H1 (cell line): Measurements from ENCODE around the gene MYLK4. TPM values are rescaled to one million over a fixed set of nuclear protein-coding genes. Genes with fewer than 3 reads are reported as not detected.

Experiments used
- CTCF ChIA-PET: fragments of 300-600 bp; sonication (Branson Sonifier 250); formaldehyde crosslinking; loops from one replicate; lab custom pipeline; 2021; ENCODE audit not compliant: partially characterized antibody; lab: Charles Lee
- POLR2A ChIA-PET: fragments of 300-600 bp; sonication (Branson Sonifier 250); formaldehyde crosslinking; loops from one replicate; lab custom pipeline; 2021; ENCODE audit warnings: inconsistent platforms; ENCODE audit not compliant: partially characterized antibody; lab: Charles Lee
- DNase-seq, 2 experiments: peaks; one replicate each; pipeline versions ENCODE4 v3.0.0 to v3.0.0-alpha.2; 2010 to 2022; ENCODE audit warnings: low spot score in 2 of 2, low read depth in 1 of 2, mixed read lengths in 1 of 2
- FAIRE-seq: peaks from 2 replicates; lab custom pipeline; 2011; peaks lifted over from hg19 to GRCh38; lab: Jason Lieb, UNC
- H2AFZ ChIP-seq: 2 replicates; pipeline ENCODE4 v1.8.1; 2012; ENCODE audit warnings: low read length, inconsistent platforms
- H2AK5ac ChIP-seq: 2 replicates; pipeline ENCODE4 v1.6.1; 2013; ENCODE audit warnings: low read depth, low read length
- H2BK120ac ChIP-seq: replicated peaks from 2 replicates; pipeline ENCODE3; 2013; ENCODE audit warnings: low read depth, low read length, inconsistent platforms
- H2BK12ac ChIP-seq: 2 replicates; pipeline ENCODE4 v1.6.1; 2013; ENCODE audit warnings: low read depth, low read length
- H2BK15ac ChIP-seq: 2 replicates; pipeline ENCODE4 v1.6.1; 2013; ENCODE audit warnings: low read length
- H2BK20ac ChIP-seq: 2 replicates; pipeline ENCODE4 v1.6.1; 2013; ENCODE audit warnings: low read length
- H2BK5ac ChIP-seq: 2 replicates; pipeline ENCODE4 v1.6.1; 2013; ENCODE audit warnings: low read depth, low read length
- H3K14ac ChIP-seq: 2 replicates; pipeline ENCODE4 v1.6.1; 2013; ENCODE audit warnings: inconsistent platforms; ENCODE audit not compliant: insufficient read length
- H3K18ac ChIP-seq: 2 replicates; pipeline ENCODE4 v1.6.1; 2013; ENCODE audit warnings: low read length; ENCODE audit errors: extremely low read depth
- H3K23ac ChIP-seq: 2 replicates; pipeline ENCODE4 v1.6.1; 2013; ENCODE audit warnings: inconsistent platforms; ENCODE audit not compliant: insufficient read length
- H3K23me2 ChIP-seq: 2 replicates; pipeline ENCODE4 v1.6.1; 2013; ENCODE audit warnings: low read depth, low read length
- H3K27ac ChIP-seq: 2 replicates; pipeline ENCODE4 v1.6.1; 2011; ENCODE audit warnings: low read depth, low read length, inconsistent platforms
- H3K27me3 ChIP-seq, 4 experiments: replicated peaks in 1 of 4; 1 replicate in 1 of 4; 2 replicates in 3 of 4; pipeline versions ENCODE4 v1.6.1 to v1.8.1; 2011 to 2013; ENCODE audit warnings: low read length in 3 of 4, mild to moderate bottlenecking in 3 of 4, inconsistent platforms in 2 of 4, mixed read lengths in 2 of 4, moderate library complexity in 1 of 4; ENCODE audit not compliant: control insufficient read depth in 3 of 4, insufficient read depth in 3 of 4; ENCODE audit errors: extremely low read depth in 1 of 4
- H3K36me3 ChIP-seq, 4 experiments: 2 replicates each; pipeline versions ENCODE4 v1.6.1 to v1.8.1; 2011 to 2013; ENCODE audit warnings: mild to moderate bottlenecking in 4 of 4, low read length in 3 of 4, moderate library complexity in 2 of 4, control low read depth in 1 of 4, inconsistent platforms in 1 of 4; ENCODE audit not compliant: insufficient read depth in 4 of 4, control insufficient read depth in 2 of 4
- H3K4ac ChIP-seq: replicated peaks from 2 replicates; pipeline ENCODE3; 2013; ENCODE audit warnings: low read length, low read depth, mixed read lengths, inconsistent platforms; ENCODE audit not compliant: insufficient read length
- H3K4me1 ChIP-seq, 4 experiments: replicated peaks in 1 of 4; 1 replicate in 1 of 4; 2 replicates in 3 of 4; pipeline versions ENCODE4 v1.6.1 to v1.8.1; 2011 to 2013; ENCODE audit warnings: low read length in 3 of 4, inconsistent platforms in 2 of 4, mixed read lengths in 1 of 4; ENCODE audit not compliant: insufficient read depth in 4 of 4, control insufficient read depth in 3 of 4
- H3K4me2 ChIP-seq, 2 experiments: 2 replicates each; pipeline versions ENCODE4 v1.6.1 to v1.8.1; 2011 to 2013; ENCODE audit warnings: low read depth in 2 of 2, low read length in 2 of 2, control low read depth in 1 of 2, inconsistent platforms in 1 of 2, mild to moderate bottlenecking in 1 of 2; ENCODE audit not compliant: insufficient read depth in 1 of 2
- H3K4me3 ChIP-seq, 4 experiments: fragments of 200-600, 300-600 bp in 1 of 4; sonication (generic), shearing (Covaris generic), sonication (Bioruptor Twin) in 1 of 4; 2 replicates each; pipeline versions ENCODE4 v1.5.1 to v1.8.1; 2011 to 2016; ENCODE audit warnings: low read length in 4 of 4, low read depth in 3 of 4, control low read depth in 2 of 4, inconsistent platforms in 2 of 4, mild to moderate bottlenecking in 2 of 4, mixed read lengths in 1 of 4, moderate library complexity in 1 of 4; ENCODE audit not compliant: insufficient read depth in 2 of 4; ENCODE audit errors: extremely low read depth in 1 of 4
- H3K56ac ChIP-seq: replicated peaks from 2 replicates; pipeline ENCODE3; 2013; ENCODE audit warnings: low read depth, mild to moderate bottlenecking, mixed read lengths, low read length, inconsistent platforms; ENCODE audit not compliant: insufficient read length
- H3K79me1 ChIP-seq: 2 replicates; pipeline ENCODE4 v1.6.1; 2013; ENCODE audit warnings: low read depth, low read length, control low read depth
- H3K79me2 ChIP-seq, 2 experiments: 2 replicates each; pipeline versions ENCODE4 v1.6.1 to v1.8.1; 2012 to 2013; ENCODE audit warnings: low read length in 2 of 2, mild to moderate bottlenecking in 2 of 2, inconsistent platforms in 1 of 2; ENCODE audit not compliant: insufficient read depth in 2 of 2, control insufficient read depth in 1 of 2
- H3K9ac ChIP-seq, 4 experiments: replicated peaks in 1 of 4; 1 replicate in 1 of 4; 2 replicates in 3 of 4; pipeline versions ENCODE4 v1.6.1 to v1.8.1; 2011 to 2013; ENCODE audit warnings: low read depth in 3 of 4, low read length in 3 of 4, control low read depth in 2 of 4, mild to moderate bottlenecking in 2 of 4, moderate library complexity in 2 of 4, inconsistent platforms in 1 of 4; ENCODE audit errors: extremely low read depth in 1 of 4
- H3K9me3 ChIP-seq, 2 experiments: 2 replicates each; pipeline versions ENCODE4 v1.6.1 to v1.8.1; 2012 to 2013; ENCODE audit warnings: mild to moderate bottlenecking in 2 of 2, moderate library complexity in 2 of 2, control low read depth in 1 of 2, inconsistent platforms in 1 of 2, low read depth in 1 of 2, low read length in 1 of 2, mixed read lengths in 1 of 2; ENCODE audit not compliant: insufficient read depth in 2 of 2
- H4K20me1 ChIP-seq, 2 experiments: replicated peaks in 1 of 2; 2 replicates each; pipeline versions ENCODE3 to v1.8.1; 2011 to 2013; ENCODE audit warnings: inconsistent platforms in 2 of 2, low read length in 2 of 2, mild to moderate bottlenecking in 1 of 2; ENCODE audit not compliant: insufficient read depth in 2 of 2, control insufficient read depth in 1 of 2
- H4K5ac ChIP-seq: 2 replicates; pipeline ENCODE4 v1.6.1; 2013; ENCODE audit warnings: low read length, low read depth, mixed read lengths, inconsistent platforms; ENCODE audit not compliant: insufficient read length
- H4K8ac ChIP-seq: 2 replicates; pipeline ENCODE4 v1.8.0; 2013; ENCODE audit warnings: mild to moderate bottlenecking, moderate library complexity, low read length, inconsistent platforms; ENCODE audit not compliant: insufficient read depth; ENCODE audit errors: extremely low read depth
- H4K91ac ChIP-seq: replicated peaks from 2 replicates; pipeline ENCODE3; 2013; ENCODE audit warnings: low read length, mixed read lengths, inconsistent platforms; ENCODE audit not compliant: insufficient read length
- ATF2 ChIP-seq: IDR thresholded peaks from 2 replicates; pipeline ENCODE4 v1.6.1; 2012; ENCODE audit warnings: low read length, inconsistent platforms
- BACH1 ChIP-seq: IDR thresholded peaks from 2 replicates; pipeline ENCODE4 v1.6.1; 2012; ENCODE audit warnings: low read length, improper control_type of control experiment
- GABPA ChIP-seq: IDR thresholded peaks from 2 replicates; pipeline ENCODE4 v1.6.1; 2011; ENCODE audit warnings: mild to moderate bottlenecking, low read length, moderate library complexity, borderline replicate concordance; ENCODE audit not compliant: insufficient read depth
- PHF8 ChIP-seq: fragments of 200-600 bp; sonication (generic); conservative IDR thresholded peaks from 2 replicates; pipeline ENCODE4 v1.7.1; 2012; ENCODE audit warnings: low read depth, mild to moderate bottlenecking, inconsistent platforms, low read length, moderate library complexity
- POLR2A ChIP-seq, 2 experiments: IDR thresholded peaks; 1 replicate in 1 of 2; 2 replicates in 1 of 2; pipeline ENCODE4 v1.6.1; 2011; ENCODE audit warnings: low read depth in 2 of 2, low read length in 2 of 2, mild to moderate bottlenecking in 2 of 2; ENCODE audit errors: control extremely low read depth in 1 of 2
- RBBP5 ChIP-seq: IDR thresholded peaks from 2 replicates; pipeline ENCODE4 v1.7.1; 2012; ENCODE audit warnings: low read depth, mild to moderate bottlenecking, inconsistent platforms, low read length, moderate library complexity, borderline replicate concordance
- SUZ12 ChIP-seq: fragments of 200-600 bp; sonication (generic); IDR thresholded peaks from 2 replicates; pipeline ENCODE4 v1.6.1; 2012; ENCODE audit warnings: mild to moderate bottlenecking, inconsistent platforms, low read length, moderate library complexity, mixed read lengths
- WGBS, 2 experiments: shearing (Covaris generic) in 1 of 2; methylation state at CpG; one replicate each; pipeline versions ENCODE4 v1.1.6 to v1.1.7; 2013 to 2015; ENCODE audit warnings: low lambda C conversion rate in 2 of 2, mixed read lengths in 2 of 2, inconsistent platforms in 1 of 2, low coverage in 1 of 2, missing lambda C conversion rate in 1 of 2; ENCODE audit not compliant: insufficient replicate concordance in 2 of 2, insufficient coverage in 1 of 2, insufficient read length in 1 of 2; ENCODE audit errors: extremely low coverage in 1 of 2, missing lambda C conversion rate in 1 of 2; 5-methylcytosine and 5-hydroxymethylcytosine counted together
- polyA plus RNA-seq, 7 experiments: library from polyadenylated mRNA; depleted of rRNA in 3 of 7; stranded (reverse) in 5 of 7; unstranded in 2 of 7; fragments of >200 nt in 5 of 7; fragments of 200-250 nt in 2 of 7; gene quantifications; 1 replicate in 5 of 7; 2 replicates in 1 of 7; 4 replicates in 1 of 7; pipeline versions ENCODE4 v1.2.1 to v1.2.3, GENCODE V29; 2011 to 2013; ENCODE audit warnings: missing spikeins in 2 of 7, mixed read lengths in 2 of 7
- total RNA-seq: library from RNA; stranded (reverse); fragmentation: NEBNext Ultra II Directional; extraction: Animal tissue kit (Norgen Biotek cat#: 25700); gene quantifications from 2 replicates; pipeline ENCODE4 v1.2.1, GENCODE V29; 2021

MYLK4 gene
- total and polyA plus RNA-seq, 2 of the 8 experiments (the other 6 are each of a cell fraction or from before 2014, with no cell fraction given) = 0.11 to 0.17 TPM

GRCh38 chr6:2795956-2796355 is 45.2 kb upstream of the MYLK4 start:
- Histone ChIP-seq H3K36me3 (no peaks in the 10 kb centered on the region), H3K9ac (no peak overlapping the region), H2BK15ac (no peak overlapping the region), H2BK12ac (no peak overlapping the region), H3K23ac (no peak overlapping the region), H4K8ac (no peak overlapping the region), H3K18ac (no peak overlapping the region), H3K4me2 (no peak overlapping the region), H4K20me1 (no peaks in the 10 kb centered on the region), H3K14ac (no peak overlapping the region), H3K4ac (no peak overlapping the region), H3K23me2 (no peaks in the 10 kb centered on the region), H3K56ac (no peak overlapping the region), H3K4me1 (peaks cover 0 to 2% (median 0%) of the 10 kb centered on the region in 4 experiments; a peak in 1 of 7 replicates), H2AFZ (no peak overlapping the region), H3K4me3 (no peak overlapping the region), H2BK5ac (no peak overlapping the region), H3K79me1 (no peaks in the 10 kb centered on the region), H3K27ac (no peak overlapping the region), H2BK20ac (no peak overlapping the region), H4K91ac (no peak overlapping the region), H2BK120ac (no peak overlapping the region), H3K27me3 (no peaks in the 10 kb centered on the region), H3K79me2 (no peaks in the 10 kb centered on the region; a peak in 1 of 4 replicates), H2AK5ac (no peak overlapping the region), H3K9me3 (no peaks in the 10 kb centered on the region), H4K5ac (no peak overlapping the region)
- no peak for TF ChIP-seq SUZ12
- TF ChIP-seq GABPA = no peak
- TF ChIP-seq POLR2A (IDR thresholded peaks at IDR 0.05; ENCODE audit: control extremely low read depth in 1 of 2, low read depth in 2 of 2, low read length in 2 of 2) = no peak
- TF ChIP-seq RBBP5 = no peak
- no peak for TF ChIP-seq BACH1
- no peak for TF ChIP-seq ATF2
- TF ChIP-seq PHF8 = no peak
- FAIRE-seq (no peak), DNase-seq (no peak)
- POLR2A ChIA-PET = interaction anchor here (1.0 to 1.4 kb wide), 3 partner anchors 13 to 53 kb away, joined by 3 read pairs; no protein-coding TSS in a partner anchor
- 94% methylated on average over 16 of the region's 16 CpGs; no CpG with 5 or more reads in 1 of the 2 experiments for WGBS, 2 experiments
- CTCF ChIA-PET = interaction anchor here (0.7 to 2.6 kb wide), 8 partner anchors 23 to 686 kb away, joined by 3 to 11 read pairs (median 4); partner anchors contain the start of gene SERPINB1
